HG02852 (cell line): ENCODE results near the gene ASB18.

Source experiments
- ATAC-seq: cut with Tn5 transposase; IDR thresholded peaks from one replicate; pipeline ENCODE4 v1.9.1; 2021; ENCODE audit warnings: mild to moderate bottlenecking, moderate library complexity; ENCODE audit not compliant: unreplicated experiment

Gene ASB18

DNA sequence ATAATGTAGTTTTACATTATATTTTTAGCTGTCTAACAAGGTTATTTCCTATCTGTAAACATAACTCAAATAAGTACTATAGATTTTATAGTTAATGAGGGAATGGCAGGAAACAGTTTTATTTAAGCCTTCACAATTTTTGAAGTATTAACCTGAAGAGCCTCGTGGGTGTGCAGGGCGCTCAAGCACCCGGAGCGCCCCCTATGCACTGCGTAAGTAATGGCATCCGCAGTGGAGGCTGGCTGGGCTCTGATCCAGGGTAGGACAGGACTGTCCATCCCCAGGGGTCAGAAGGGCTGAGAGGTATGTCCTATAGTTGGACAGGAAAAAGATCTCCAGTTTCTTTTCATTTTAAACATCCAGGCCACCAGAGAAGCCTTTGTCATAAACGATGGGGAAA is 87.8 kb downstream of the ASB18 start:
- no peak for ATAC-seq

DNA sequence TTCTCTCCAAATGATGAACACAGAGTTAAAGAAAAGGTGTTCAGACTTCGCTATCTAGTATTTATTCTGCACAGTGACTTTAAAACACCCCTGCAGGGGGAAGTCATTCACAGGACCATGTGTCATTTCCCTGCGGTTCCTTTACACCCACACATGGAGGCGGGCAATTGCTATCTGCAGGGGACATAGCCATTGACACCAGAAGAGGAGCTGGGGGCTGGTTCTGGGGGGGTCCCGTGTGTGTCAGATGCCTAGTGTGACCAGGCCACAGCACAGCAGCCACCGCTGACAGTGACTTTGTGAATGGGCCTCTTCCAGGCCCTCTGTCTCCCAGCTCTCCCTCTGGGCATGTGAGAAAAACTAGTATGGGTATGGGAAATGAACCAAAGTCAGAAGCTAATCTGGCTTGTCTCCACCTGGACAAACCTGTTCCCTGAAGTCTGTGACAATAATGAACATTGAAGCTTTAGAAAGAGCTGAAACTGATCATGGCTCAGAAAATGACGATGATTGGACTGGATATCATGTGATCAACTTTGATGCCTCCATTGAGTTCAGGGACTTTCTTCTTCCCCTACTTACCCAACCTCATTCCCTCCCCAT is 88.6 kb downstream of the ASB18 start:
- no peak for ATAC-seq

DNA sequence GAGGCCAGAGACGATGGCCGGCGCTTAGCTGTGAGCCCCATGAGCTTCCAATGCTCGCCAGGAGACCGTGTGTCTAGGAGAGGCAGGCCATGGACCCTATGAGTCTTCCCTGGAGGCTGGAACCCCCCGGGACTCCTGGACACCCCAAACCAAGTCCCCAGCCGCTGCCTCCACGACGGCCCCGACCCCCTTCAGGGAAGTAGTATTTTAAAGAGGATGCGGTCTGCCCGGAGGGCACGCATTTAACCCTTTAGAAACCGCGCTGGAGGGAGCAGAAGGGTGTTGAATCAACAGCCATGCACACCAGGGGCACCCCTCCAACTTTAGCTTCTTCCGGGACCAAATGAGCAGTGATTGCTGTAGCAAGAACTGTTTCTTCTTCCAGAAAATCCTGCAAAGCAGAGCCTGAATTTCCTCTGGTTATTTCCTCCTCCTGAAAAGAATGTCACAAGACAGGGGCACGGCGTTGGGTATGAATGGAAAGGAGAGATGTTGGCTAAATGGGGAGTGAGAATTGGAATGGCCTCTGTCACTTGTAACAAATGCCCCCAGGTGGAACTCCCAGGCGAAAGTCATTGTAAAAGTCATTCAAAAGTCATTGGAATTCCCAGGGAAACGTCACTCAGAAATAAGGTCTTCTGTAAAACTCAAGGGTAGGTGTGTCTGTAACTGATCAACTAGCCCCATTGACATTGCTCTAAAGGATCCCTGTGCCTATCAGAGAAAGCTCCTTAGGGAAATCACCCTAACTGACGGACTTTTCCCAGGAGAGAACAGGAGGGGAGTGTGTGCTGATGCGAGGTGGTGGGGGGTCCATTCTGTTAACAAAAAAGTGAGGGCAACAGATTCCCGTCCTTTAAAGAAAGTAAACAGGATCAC is 90.2 kb downstream of the ASB18 start:
- ATAC-seq: no peak

DNA sequence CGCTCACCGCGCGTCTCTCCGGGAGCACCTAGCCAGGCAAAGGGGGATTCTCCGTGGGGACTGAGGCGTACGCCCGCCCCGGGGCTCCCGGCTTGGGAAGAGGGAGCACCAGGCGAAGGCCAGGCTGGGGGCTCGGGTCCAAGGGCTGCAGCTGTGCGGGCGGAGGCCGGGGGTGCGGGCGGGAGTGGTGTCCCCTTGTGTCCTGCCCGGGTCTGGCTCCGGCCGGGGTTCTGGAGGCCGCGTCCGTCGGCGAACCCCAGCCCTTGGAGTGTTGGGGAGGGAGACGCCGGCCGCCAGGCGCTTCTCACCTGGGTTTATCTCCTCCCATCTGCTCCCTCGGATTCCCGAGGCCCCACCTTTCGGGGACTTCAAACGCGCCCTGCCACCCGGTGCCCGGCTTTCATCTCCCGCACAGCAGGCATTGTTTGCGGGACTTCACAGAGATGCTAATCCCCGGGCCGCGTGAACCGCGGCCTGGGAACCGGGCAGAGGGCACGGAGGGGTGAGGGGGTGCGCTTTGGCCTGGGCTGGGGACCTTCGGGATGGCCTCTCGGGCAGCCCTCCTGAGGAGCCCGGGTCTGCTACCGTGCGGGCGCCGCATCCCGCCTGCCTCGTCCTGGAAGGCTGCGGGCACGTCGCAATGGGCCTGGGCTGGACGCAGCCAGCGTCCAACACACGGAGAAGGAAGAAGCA is 91.0 kb downstream of the ASB18 start:
- no peak for ATAC-seq

DNA sequence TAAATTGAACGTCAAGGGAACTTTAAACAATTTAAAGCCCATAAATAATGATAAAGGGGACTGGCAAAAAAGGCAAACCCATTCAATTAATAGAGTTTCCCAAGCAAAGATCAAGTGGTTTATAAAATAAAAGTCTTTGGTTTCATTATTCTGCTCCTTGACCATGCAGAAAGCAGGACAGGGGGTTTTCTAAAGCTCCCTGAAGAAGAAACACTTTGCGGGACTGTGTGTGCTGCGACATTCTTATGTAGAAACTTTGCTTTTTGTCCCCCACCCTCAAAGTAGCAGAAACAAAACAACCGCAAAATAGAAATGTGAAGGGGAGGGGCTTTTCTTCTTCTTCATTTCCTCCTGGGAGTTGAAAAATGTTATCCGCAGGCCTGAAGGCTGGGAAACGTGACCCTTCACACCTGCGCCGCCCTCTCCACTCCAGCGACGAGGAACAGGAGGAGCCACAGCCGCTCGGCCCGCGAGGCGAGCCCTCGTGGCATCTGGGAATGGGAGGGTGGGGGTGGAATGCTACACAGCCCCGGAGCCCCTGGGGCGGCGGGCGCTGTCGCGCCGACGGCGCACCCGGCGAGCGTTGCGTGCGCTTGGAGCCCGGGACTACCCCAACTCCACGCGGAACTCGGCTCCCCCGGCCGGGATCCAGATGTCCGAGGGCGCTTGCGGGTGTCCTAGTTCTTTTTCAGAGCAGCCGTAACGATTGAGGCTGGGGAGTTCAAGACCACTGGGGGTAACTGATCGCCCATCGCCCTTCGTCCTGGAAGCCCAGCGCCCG is 91.8 kb downstream of the ASB18 start:
- ATAC-seq: no peak

DNA sequence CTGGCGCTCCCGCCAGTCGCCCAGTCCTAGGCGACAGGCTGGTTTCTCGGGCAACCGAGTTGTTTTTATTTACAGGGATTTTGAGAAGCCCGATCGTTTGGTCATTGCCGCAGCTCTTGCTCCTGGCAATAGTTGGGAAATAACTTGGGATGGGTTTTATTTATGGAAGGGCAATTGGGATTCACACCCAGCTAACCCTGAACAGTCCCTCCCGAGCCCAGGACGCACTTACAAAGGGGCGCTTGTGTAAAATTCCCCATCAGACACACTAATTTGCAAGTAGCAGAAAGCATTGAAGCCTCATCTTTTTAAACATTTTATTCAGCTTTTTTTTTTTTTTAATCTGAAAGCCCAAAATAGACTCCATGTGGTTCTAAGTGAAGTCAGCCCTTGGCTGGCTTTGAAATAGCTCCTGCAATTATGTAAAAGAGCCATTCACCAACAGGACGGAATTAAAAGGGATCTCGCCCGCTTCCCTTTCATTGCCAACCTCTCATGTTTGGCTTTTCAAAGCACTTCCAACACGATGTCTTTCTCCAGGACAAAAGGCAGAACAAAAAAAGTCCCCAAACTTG is 92.4 kb downstream of the ASB18 start:
- ATAC-seq: no peak

DNA sequence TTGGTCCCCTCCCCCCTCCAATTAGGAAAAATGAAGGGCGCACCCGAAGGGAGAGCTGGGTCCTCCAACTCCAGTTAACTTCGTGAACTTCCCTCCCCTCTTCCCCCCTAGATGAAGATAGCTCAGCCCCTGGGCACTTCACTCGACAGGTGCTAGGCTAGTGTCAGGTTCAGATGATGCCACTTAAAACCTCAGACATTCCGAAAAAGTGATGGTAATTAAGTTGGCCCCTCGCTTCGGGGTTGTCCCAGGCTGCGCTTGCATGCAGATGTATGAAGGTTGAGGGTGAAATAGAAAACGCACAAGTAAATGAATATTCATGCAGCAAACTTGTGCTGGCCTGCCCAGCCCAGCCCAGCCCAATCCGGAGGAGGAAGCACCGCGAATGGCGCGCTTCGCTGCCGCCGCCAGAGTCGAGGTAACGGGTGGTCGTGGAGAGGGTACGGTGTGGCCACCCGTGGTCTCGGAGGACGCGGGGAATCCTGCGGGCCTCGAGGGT is 93.0 kb downstream of the ASB18 start:
- no peak for ATAC-seq

DNA sequence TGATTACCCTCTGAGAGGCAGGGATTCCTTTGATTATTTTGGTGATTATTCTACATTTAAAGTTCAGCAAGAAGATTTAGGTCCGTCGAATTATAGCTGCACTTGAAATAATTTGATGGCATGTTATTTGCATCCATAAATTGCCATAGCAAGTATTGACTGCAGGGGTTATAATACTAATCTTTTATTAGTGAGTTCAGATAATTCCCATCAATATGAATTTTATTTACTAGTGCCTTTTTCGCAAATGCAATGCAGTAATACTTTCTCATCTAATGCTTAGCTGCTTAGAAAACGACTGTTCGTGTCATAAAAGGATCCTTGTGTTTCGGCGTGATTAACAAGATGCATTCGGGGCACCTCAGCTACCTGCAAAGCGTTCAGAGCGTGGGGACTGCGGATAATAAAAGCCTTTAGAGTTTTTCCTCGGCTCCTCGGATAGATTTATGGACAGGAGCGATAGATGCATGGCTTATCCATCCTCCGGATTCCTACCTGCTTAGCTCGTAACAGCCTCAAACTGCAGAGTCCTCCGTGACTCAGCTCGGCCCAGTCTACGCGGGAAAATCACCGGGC is 93.5 kb downstream of the ASB18 start:
- ATAC-seq: no peak

DNA sequence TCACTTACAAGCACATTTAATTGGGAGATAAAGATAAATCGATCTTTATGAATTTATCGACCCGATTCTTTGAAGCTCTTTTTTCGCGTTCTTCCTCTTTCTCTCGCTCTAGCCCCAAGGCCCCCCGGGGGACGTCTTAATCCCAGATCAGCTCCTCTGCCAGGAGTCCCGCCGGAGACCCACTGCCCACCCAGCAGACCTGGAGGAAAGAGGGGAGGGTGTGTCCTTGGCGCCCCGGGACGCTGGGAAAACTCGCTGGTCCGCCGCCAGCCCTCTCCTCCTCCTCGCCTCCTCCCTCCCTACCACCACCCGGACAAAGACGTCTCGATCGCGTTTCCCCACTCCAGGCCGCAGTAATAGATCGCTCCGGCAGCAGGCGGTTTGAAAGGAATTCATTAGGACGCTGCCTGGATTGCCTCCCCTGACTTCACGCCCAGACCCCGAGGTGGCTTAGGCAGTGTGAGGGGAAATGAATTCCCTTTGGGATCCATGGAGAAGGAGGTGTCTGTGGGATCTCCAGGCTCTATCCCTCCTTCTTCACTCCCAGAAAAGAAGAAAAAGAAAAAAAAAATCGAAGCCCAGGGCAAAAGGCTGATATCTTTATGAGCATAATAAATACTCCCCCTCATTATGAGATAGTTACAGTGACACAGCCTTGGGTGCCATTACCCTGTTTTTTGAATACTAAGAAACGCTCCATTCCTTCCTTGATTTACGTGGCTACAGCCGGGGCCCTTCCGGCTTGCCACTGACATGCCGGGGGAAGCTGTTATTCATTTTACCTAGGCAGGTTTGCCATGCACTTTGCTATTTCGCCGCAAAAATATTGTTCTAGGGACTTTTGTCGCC is 94.2 kb downstream of the ASB18 start:
- ATAC-seq: no peak

DNA sequence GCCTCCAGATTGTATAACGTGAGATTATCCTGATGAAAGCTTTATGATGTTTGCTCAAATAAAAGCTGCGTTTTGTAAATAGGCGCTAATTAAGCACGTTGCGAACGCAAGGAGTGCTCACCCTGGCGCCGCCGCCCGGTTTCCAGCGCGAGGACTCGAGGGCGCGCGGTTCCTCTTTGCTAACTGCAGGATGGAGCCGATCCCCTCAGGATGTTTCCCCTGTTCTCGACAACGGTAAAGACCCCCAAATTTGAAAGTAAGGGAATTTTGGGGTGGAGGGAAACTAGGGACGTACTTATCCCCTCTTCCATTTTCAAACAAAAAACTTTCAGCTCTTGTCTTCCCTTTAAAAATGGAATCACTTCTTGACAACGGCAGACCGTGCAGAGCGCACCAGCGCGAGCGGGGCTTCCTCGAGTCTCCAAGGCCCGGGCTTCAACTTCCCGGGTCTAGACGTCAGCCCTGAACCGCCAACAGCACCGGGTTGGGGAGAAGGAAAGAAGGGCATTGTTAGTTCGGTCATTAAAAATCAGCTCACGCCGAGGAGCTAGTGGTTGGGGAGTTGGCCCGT is 95.0 kb downstream of the ASB18 start:
- no peak for ATAC-seq

DNA sequence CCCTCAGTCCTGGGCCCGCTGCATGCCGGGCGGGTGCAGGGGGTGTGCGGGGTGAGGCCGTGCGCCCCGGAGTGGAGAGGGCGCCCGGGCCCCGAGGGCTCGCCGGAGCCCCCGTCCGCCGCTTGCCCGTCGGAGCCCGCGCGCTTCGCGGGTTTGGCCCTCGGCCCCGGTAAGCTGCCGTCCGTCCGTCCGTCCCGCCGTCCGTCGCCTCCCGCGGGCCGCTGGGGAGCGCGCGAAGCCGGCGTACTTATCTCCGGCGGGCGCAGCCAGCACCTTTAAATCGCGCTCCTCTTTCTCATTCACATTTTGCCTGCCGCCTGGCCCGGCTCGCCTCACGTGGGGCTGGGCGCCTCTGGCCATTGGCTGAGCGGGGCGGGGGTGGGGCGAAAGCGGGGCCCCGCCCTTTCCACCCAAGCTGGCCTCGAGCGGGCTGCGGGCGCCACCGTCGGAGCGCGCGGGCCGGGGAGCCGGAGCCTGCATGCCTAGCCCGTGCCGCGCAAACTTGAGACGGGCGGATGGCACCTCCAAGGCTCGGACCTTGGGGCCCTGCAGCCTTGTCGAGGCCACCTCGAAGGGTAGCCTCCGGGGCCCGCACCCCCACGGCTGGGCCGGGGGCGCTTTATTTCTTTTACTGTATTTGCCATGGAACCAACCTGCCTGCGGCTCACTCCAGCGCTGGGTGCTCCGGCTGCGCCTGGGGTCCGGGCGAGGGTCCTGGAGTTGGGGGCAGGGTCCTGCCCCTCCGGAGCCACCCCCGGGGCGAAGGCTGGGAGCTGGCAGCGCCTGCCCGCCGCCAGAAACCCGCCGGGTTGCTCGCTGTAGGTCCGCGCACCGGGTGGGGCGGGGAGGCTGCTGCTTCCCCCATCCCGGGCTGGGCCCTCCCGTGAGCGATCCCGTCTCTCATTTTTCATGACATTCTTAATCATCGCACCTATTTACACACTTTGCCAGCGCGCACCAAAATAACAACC is 95.8 kb downstream of the ASB18 start, which contains the start of gene GBX2:
Gene GBX2 (minus strand): TSS at position 277 of the 971 bp plus-strand sequence. CDS start 415 bp downstream, outside the sequence.
- no peak for ATAC-seq

DNA sequence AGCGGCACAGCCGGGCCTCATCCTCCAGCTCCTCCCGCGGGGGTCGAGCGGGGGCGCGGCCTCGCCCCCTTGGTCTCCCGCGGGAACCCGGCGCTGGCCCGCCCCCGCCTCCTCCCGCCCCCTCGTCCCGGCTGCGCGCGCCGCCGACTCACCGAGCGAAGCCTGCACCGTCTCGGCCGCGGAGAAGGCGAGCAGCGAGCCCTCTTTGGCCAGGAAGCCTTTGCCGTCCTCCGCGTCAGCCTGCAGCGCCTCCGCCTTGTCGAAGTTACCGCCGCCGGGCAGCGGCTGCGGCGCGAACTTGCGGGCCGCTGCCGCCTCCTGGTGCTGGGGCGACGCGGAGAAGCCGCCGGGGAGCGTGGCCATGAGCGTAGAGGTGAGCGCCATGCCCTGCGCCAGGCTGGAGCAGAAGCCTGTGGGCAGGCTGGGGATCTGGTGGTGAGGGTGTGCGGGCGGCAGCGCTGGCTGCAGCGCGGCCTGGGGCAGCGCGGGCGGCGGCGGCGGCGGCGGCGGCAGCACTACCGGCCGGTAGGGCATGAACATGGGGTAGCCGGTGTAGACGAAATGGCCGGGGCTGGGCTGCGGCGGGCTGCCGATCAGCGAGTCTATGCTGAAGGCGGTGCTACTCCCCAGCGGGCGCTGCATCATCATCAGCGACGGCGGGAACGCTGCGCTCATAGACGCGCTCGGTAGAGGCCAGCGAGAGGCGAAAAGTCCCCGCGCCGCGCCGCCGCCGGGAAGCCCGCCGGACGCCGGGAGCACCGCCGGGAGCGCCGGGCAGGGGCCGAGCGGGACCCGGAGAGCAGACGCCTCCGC is 96.7 kb downstream of the ASB18 start:
- no peak for ATAC-seq

DNA sequence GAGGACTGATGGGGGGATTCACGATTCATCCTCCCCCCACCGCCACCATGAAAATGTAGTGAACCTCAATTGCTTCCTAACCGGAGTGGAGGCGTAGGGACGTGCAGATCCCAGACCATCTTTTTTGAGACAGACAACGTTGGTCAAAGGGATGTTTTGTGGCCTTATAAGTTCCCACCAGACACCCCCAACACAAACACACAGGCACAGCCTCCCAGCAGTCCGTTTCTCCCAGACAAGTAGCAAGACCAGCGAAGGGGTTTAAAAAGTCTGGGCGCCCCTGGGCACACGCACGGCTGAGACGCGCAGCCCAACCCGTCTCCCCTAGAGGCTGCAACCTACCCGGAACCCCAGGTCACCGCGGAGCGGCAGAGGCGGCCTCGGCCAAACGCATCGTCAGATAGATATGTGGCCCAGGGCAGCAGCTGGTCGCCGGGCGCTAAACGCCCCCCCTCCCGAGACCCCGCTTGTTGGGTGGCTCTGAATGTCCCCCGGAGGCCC is 97.4 kb downstream of the ASB18 start:
- ATAC-seq: no peak

DNA sequence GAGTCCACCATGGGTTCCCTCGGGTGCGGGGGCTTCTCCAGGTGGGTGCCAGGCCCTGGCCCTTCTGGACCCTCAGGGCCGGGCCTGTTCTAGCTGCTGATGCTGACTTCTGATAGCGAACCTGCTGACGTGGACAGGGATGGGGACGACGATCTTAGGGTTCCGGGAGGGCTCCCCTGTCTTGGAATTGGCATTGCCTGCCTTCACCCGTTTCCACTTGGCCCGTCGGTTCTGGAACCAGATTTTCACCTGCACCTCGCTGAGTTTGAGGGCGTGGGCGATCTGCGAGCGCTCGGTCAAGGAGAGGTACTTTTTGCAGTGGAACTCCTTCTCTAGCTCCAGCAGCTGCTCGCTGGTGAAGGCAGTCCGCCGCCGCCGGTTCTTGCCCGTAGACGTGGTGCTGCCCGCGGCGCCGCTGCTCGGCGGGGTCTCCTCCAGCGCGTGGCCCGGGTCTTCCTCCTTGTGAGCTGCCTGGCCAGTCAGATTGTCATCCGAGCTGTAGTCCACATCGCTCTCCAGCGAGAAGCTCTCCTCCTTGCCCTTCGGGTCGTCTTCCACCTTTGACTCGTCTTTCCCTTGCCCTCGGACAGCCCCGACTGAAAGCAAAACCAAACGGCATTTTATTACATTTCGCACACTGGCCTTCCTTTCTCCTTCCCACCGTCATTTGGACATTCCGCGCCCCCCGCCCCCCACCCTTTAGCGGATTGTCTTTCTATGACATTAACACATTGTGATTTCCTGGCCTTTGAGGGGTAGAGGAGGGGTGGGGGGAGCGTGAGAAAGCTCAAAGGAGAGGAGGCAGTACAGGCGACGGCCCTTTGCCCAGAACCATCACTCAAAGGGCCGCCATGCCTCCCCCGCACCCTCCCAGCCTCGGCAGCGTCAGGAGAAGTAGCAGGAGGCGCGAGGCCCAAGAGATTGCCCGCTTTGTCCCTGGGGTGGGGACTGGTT is 98.1 kb downstream of the ASB18 start:
- ATAC-seq: no peak
